ENCODE data around the gene SEMA4C.
"Not testable (repeated sequence)": the region's sequence is repeated elsewhere in the genome, so short reads cannot be mapped to it uniquely, and the experiment has no call there.

The SEMA4C gene

GRCh38 chr2:96891591-96892333 lies 21.9 kb upstream of the SEMA4C start:
- no peak for DNase-seq (ENCODE audit: low read depth)
- no peak overlapping the region for H3K4me3 ChIP-seq (ENCODE audit: low read depth, low read length)
- TF ChIP-seq CTCF (IDR thresholded peaks at IDR 0.05; ENCODE audit: control insufficient read depth, extremely low read depth, insufficient read depth), result no peak

- DNase-seq (ENCODE audit: low read depth), result no peak
- TF ChIP-seq CTCF (IDR thresholded peaks at IDR 0.05; ENCODE audit: control insufficient read depth, extremely low read depth, insufficient read depth), result no peak
- H3K4me3 ChIP-seq (ENCODE audit: low read depth, low read length), result no peak overlapping the region
These were observed 21.0 kb upstream of the SEMA4C start for GRCh38 chr2:96890726-96891385.

GRCh38 chr2:96890252-96890651 lies 20.4 kb upstream of the SEMA4C start:
- TF ChIP-seq CTCF (IDR thresholded peaks at IDR 0.05; ENCODE audit: control insufficient read depth, extremely low read depth, insufficient read depth), result no peak
- H3K4me3 ChIP-seq (ENCODE audit: low read depth, low read length), result no peak overlapping the region
- DNase-seq (ENCODE audit: low read depth), result no peak

GRCh38 chr2:96889502-96889901 lies 19.6 kb upstream of the SEMA4C start:
- not testable (repeated sequence) for DNase-seq (ENCODE audit: low read depth); H3K4me3 ChIP-seq (ENCODE audit: low read depth, low read length)

- peak; percentile 99 for DNase-seq (ENCODE audit: low read depth)
- no peak overlapping the region for H3K4me3 ChIP-seq (ENCODE audit: low read depth, low read length)
- TF ChIP-seq CTCF (IDR thresholded peaks at IDR 0.05; ENCODE audit: control insufficient read depth, extremely low read depth, insufficient read depth), result no peak
These were observed 18.5 kb upstream of the SEMA4C start for GRCh38 chr2:96888072-96889011.

GRCh38 chr2:96887493-96888012 lies 17.7 kb upstream of the SEMA4C start:
- DNase-seq (ENCODE audit: low read depth), result no peak
- TF ChIP-seq CTCF (IDR thresholded peaks at IDR 0.05; ENCODE audit: control insufficient read depth, extremely low read depth, insufficient read depth), result no peak

More at GRCh38 chr2:96887493-96888012, 17.7 kb upstream of the SEMA4C start:
- H3K4me3 ChIP-seq (ENCODE audit: low read depth, low read length), result no peak overlapping the region

All from LNCaP clone FGC (cell line).